Adipose tissue (tissue), 3 donors: Measurements from ENCODE around the gene CACNA1S. TPM values are rescaled to one million over a fixed set of nuclear protein-coding genes. Genes with fewer than 3 reads are reported as not detected.

Experiments
- H3K27ac ChIP-seq: one replicate; pipeline ENCODE4 v1.5.1; 2013; ENCODE audit warnings: low read depth, low read length
- WGBS, 3 donors: extraction: QIAGEN DNeasy Blood & Tissue Kit; methylation state at CpG; one replicate each; pipeline ENCODE4 v1.1.7; 2013; 5-methylcytosine and 5-hydroxymethylcytosine counted together
- polyA plus RNA-seq, 3 donors: library from polyadenylated mRNA; stranded (reverse); fragments of 200-250 nt; gene quantifications; one replicate each; pipeline ENCODE4 v1.2.3, GENCODE V29; 2013
- donor health status: healthy with polysubstance abuse.
- donor health status: Bipolar disorder and iron deficiency.
- donor health status: healthy.

Gene CACNA1S
- polyA plus RNA-seq, 3 donors, result under 0.01 to 0.02 TPM; not detected in 1

GRCh38 chr1:201084295-201084694 is 27.9 kb downstream of the CACNA1S start:
- 48 to 55% (median 52%) methylated on average over 6 of the region's 6 CpGs for WGBS, 3 donors
- no peak overlapping the region for H3K27ac ChIP-seq

GRCh38 chr1:201083741-201084140 is 28.5 kb downstream of the CACNA1S start:
- H3K27ac ChIP-seq, result no peak overlapping the region
- 59 to 69% (median 59%) methylated on average over 3 of the region's 3 CpGs for WGBS, 3 donors

DNA sequence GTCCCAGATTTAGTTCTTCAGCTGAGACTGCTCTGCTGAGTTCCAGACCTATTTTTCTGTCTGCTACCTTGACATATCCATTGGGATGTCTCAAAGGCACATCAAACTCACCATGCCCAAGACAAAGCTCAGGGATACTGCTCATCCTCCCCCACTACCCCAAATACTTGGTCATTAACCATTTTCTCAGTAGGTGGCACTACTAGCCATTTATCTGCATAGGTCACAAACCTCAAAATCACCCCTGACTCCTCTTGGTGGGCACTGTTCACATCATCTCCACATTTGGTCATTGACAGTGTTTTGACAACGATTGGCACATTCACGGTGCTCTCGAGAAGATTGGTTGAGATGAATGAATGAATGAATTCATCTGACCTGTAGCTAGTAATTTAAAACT is 32.1 kb downstream of the CACNA1S start:
- no peak overlapping the region for H3K27ac ChIP-seq
- 88 to 96% (median 94%) methylated on average over 3 of the region's 3 CpGs for WGBS, 3 donors

DNA sequence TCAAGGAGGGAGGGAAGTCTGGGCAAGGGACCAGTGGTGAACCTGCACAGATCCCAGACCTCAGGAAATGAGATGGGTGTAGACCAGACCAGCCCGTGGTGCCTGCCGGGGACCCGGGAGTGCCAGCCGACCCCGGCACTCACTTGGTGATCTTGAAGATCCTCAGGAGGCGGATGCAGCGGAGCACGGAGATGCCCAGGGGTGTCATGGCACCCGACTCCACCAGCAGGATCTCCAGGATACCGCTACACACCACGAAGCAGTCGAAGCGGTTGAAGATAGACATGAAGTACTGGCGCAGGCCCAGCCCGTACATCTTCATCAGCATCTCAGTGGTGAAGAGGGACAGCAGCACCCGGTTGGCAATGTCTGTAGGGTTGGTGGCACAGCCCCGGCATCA is 34.5 kb downstream of the CACNA1S start:
- 88 to 93% (median 93%) methylated on average over 17 of the region's 17 CpGs for WGBS, 3 donors
- H3K27ac ChIP-seq, result no peak overlapping the region

DNA sequence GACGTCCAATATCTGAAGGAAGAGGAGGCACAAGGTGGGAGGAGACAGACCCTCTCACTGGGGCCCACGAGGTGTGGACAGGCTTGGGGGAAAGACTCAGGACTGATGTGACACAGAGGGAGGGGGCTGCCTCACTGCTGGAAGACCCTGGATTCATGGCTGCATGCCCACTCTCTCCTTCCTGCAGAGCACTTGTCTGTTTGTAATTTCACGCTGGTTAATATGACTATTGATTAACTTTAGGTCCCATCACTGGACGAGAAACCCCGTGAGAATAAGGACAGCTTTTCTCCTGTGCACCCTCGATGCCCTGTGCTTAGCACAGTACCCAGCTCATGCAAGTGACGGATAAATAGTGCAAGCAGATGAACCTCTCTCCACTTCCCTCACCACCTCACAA is 35.1 kb downstream of the CACNA1S start:
- H3K27ac ChIP-seq, result no peak overlapping the region
- WGBS, 3 donors, result 41 to 83% (median 80%) methylated on average over 7 of the region's 7 CpGs

- H3K27ac ChIP-seq, result no peak overlapping the region
- WGBS, 3 donors, result 75 to 91% (median 76%) methylated on average over 7 of the region's 7 CpGs
These were observed 36.1 kb downstream of the CACNA1S start for GRCh38 chr1:201076092-201076491.

DNA sequence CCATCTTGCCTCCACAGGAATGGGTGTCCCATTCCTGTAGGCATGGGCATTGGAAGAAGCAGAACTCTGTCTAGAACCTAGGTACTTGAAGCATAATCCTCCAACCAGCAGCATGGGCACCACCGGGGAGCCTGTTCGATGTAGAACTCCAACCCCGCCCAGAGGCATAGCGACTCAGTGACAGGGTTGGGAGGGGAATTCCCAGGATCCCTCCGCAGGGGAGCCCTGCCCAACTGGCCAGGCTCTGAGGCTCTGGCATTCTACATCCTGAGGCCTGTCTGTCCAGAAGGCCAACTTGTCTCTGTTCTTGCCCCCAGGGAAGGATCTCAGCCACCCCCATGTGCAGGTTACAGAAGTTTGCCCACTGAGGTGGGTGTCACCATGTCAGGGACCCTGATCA is 38.2 kb downstream of the CACNA1S start:
- H3K27ac ChIP-seq, result no peak overlapping the region
- WGBS, 3 donors, result 80 to 96% (median 90%) methylated on average over 5 of the region's 5 CpGs

GRCh38 chr1:201072922-201073321 is 39.3 kb downstream of the CACNA1S start:
- H3K27ac ChIP-seq, result no peak overlapping the region
- 53 to 80% (median 66%) methylated on average over 6 of the region's 6 CpGs for WGBS, 3 donors

GRCh38 chr1:201072149-201072548 is 40.1 kb downstream of the CACNA1S start:
- WGBS, 3 donors, result 69 to 79% (median 77%) methylated on average over 5 of the region's 5 CpGs
- H3K27ac ChIP-seq, result no peak overlapping the region

DNA sequence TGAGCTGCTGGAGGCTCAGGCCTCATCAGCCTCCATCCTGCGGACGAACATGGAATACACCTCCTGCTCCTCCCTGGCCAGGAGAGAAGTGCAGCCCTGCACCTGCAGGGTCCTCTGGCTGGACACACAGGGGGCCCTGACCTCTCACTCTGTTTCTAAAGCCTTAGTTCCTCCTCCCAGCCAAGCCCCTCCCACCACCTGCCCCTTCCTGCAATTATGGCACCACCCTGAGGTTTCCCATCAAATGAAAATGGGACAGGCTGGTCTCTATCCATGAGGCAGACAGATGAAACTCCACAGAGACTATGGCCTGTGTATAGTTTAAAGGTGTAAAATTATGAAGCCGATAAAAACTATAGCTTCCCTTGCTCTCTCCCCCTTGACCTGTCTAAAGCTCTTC is 42.6 kb downstream of the CACNA1S start:
- WGBS, 3 donors, result 70 to 89% (median 88%) methylated on average over 3 of the region's 3 CpGs

GRCh38 chr1:201068976-201069375 is 43.2 kb downstream of the CACNA1S start:
- H3K27ac ChIP-seq, result no peak overlapping the region
- 58 to 76% (median 72%) methylated on average over 4 of the region's 4 CpGs for WGBS, 3 donors

More for the DNA sequence above, 42.6 kb downstream of the CACNA1S start:
- H3K27ac ChIP-seq, result no peak overlapping the region

- no peak overlapping the region for H3K27ac ChIP-seq
- WGBS, 3 donors, result 79 to 83% (median 81%) methylated on average over 4 of the region's 4 CpGs
These were observed 45.2 kb downstream of the CACNA1S start for GRCh38 chr1:201066986-201067385.

GRCh38 chr1:201065686-201066085 is 46.5 kb downstream of the CACNA1S start:
- H3K27ac ChIP-seq, result no peak overlapping the region
- WGBS, 3 donors, result 81 to 93% (median 93%) methylated on average over 10 of the region's 10 CpGs

- H3K27ac ChIP-seq, result no peak overlapping the region
- 74 to 80% (median 77%) methylated on average over 8 of the region's 8 CpGs for WGBS, 3 donors
These were observed 47.4 kb downstream of the CACNA1S start for GRCh38 chr1:201064806-201065205.

DNA sequence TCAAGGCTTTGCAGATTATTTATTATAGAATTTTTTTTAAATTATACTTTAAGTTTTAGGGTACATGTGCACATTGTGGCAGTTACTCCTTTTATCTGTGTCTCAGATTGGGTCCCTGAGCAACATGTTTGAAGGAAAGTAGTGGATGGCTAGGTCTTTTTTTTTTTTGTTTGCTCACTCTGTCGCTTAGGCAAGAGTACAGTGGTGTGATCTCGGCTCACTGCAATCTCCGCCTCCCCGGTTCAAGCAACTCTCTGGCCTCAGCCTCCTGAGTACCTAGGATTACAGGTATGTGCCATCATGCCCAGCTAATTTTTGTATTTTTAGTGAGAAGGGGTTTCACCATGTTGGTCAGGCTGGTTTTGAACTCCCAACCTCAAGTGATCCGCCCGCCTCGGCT is 49.1 kb downstream of the CACNA1S start:
- no peak overlapping the region for H3K27ac ChIP-seq
- 77 to 93% (median 92%) methylated on average over 7 of the region's 7 CpGs for WGBS, 3 donors

GRCh38 chr1:201062511-201063091 is 49.6 kb downstream of the CACNA1S start:
- no peak overlapping the region for H3K27ac ChIP-seq
- 66 to 77% (median 73%) methylated on average over 8 of the region's 8 CpGs for WGBS, 3 donors

DNA sequence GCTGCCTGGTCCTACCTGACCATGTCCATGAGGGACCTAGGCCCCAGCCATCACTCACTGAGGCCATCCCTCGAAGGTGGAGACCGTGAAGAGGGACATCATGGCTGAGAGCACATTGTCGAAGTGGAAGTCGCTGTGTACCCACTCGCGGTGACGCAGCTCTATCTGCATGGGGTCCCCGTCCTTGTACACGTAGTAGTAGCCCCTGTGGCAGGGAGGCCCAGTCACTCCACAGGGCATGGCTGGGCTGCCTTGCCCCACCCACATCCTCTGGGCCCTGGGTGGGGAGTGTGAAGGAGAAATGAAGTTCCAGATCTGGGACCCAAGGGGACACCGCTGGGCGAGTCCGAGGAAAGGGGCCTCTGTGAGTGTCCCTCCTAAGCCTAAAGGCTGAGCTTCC is 50.3 kb downstream of the CACNA1S start:
- 94 to 97% (median 95%) methylated on average over 12 of the region's 12 CpGs for WGBS, 3 donors
- H3K27ac ChIP-seq, result no peak overlapping the region

DNA sequence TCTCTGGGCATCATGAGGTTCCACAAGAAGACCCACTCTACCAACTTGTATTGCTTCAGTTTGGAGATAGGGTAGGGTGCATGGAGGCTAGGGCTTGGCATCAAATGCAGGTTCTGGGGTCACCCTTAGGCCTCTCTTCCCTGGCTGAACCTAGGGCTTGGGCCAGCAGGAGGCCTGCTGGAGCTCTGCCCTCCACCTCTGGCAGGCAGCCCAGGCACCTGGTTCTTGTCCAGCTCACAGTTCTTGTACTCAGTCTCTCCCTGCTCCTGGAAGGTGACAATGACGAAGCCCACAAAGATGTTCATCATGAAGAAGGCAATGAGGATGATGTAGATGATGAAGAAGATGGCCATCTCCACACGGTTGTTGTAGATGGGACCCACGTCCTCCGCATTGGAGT is 51.2 kb downstream of the CACNA1S start:
- H3K27ac ChIP-seq, result no peak overlapping the region
- 79 to 95% (median 94%) methylated on average over 4 of the region's 4 CpGs for WGBS, 3 donors

- no peak overlapping the region for H3K27ac ChIP-seq
- WGBS, 3 donors, result 87 to 97% (median 96%) methylated on average over 4 of the region's 4 CpGs
These were observed 51.6 kb downstream of the CACNA1S start for GRCh38 chr1:201060586-201060985.

GRCh38 chr1:201059871-201060555 is 52.2 kb downstream of the CACNA1S start:
- 74 to 87% (median 78%) methylated on average over 5 of the region's 5 CpGs for WGBS, 3 donors
- no peak overlapping the region for H3K27ac ChIP-seq
